Endothelial cell (in vitro differentiated cells): Measurements from ENCODE around the gene NFE2L2. TPM values are rescaled to one million over a fixed set of nuclear protein-coding genes. Genes with fewer than 3 reads are reported as not detected.
A peak's percentile ranks its signal among the peaks of the same experiment; 100 is the strongest.

Experiments
- DNase-seq: peaks from one replicate; pipeline ENCODE4 v3.0.0; 2021; ENCODE audit warnings: low spot score
- H3K27ac Mint-ChIP-seq: one replicate; pipeline ENCODE4 v1.8.0; 2021; ENCODE audit warnings: mixed read lengths, inconsistent platforms; ENCODE audit not compliant: unreplicated experiment
- H3K27me3 Mint-ChIP-seq: one replicate; pipeline ENCODE4 v1.8.0; 2021; ENCODE audit warnings: mild to moderate bottlenecking, moderate library complexity, mixed read lengths, inconsistent platforms; ENCODE audit not compliant: unreplicated experiment
- H3K36me3 Mint-ChIP-seq: one replicate; pipeline ENCODE4 v1.8.0; 2021; ENCODE audit warnings: mild to moderate bottlenecking, low read depth, mixed read lengths, inconsistent platforms; ENCODE audit not compliant: unreplicated experiment
- H3K4me1 Mint-ChIP-seq: one replicate; pipeline ENCODE4 v1.8.0; 2021; ENCODE audit warnings: mild to moderate bottlenecking, mixed read lengths, inconsistent platforms; ENCODE audit not compliant: unreplicated experiment
- H3K4me3 Mint-ChIP-seq: one replicate; pipeline ENCODE4 v1.8.0; 2021; ENCODE audit warnings: mild to moderate bottlenecking, mixed read lengths, inconsistent platforms; ENCODE audit not compliant: unreplicated experiment
- H3K9me3 Mint-ChIP-seq: one replicate; pipeline ENCODE4 v1.8.0; 2021; ENCODE audit warnings: mixed read lengths, inconsistent platforms; ENCODE audit not compliant: unreplicated experiment
- total RNA-seq: library from RNA; stranded (reverse); fragmentation: NEBNext Ultra II Directional; extraction: Animal tissue kit (Norgen Biotek cat#: 25700); gene quantifications from one replicate; pipeline ENCODE4 v1.2.1, GENCODE V29; 2021; ENCODE audit not compliant: unreplicated experiment
- TF ChIP-seq, protein P1 (sequence below): fragments of 200-600 bp; sonication (generic); IDR thresholded peaks from one replicate; pipeline ENCODE4 v1.5.0; 2021; ENCODE audit warnings: antibody characterized with exemption; ENCODE audit not compliant: unreplicated experiment

NFE2L2 gene
- total RNA-seq, 1 donor from 2014 or later: 50.6 TPM

DNA sequence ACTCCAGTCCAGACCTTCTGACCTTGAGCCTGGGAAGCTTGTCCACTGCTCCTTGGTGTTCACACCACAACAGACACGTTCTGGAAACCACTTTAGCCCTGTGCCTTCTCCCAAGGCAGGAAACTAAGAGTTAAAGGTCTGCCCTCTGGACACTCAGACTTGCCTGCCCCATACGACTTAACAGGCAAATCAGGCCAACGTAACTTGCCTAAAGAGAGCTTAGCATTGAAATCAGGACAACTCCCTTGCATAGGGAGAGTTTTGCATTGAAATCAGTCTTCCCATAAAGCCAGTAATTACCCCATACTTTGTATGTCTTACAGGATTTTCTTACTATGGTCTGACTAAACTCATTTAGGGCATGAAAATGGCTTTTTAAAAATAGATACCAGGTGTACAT is 18.5 kb downstream of the NFE2L2 start:
- Mint-ChIP-seq H3K36me3 (no peaks in the 10 kb centered on the region), H3K27ac (no peak overlapping the region), H3K4me3 (no peak overlapping the region), H3K9me3 (no peaks in the 10 kb centered on the region), H3K27me3 (peaks cover 1% of the 10 kb centered on the region), H3K4me1 (peaks cover 36% of the 10 kb centered on the region)
- TF ChIP-seq, protein P1, sequence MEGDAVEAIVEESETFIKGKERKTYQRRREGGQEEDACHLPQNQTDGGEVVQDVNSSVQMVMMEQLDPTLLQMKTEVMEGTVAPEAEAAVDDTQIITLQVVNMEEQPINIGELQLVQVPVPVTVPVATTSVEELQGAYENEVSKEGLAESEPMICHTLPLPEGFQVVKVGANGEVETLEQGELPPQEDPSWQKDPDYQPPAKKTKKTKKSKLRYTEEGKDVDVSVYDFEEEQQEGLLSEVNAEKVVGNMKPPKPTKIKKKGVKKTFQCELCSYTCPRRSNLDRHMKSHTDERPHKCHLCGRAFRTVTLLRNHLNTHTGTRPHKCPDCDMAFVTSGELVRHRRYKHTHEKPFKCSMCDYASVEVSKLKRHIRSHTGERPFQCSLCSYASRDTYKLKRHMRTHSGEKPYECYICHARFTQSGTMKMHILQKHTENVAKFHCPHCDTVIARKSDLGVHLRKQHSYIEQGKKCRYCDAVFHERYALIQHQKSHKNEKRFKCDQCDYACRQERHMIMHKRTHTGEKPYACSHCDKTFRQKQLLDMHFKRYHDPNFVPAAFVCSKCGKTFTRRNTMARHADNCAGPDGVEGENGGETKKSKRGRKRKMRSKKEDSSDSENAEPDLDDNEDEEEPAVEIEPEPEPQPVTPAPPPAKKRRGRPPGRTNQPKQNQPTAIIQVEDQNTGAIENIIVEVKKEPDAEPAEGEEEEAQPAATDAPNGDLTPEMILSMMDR: no peak
- no peak for DNase-seq

GRCh38 chr2:177245010-177245422 is 19.5 kb downstream of the NFE2L2 start:
- TF ChIP-seq, protein P1: no peak
- peaks cover 40% of the 10 kb centered on the region for H3K4me1 Mint-ChIP-seq
- H3K36me3 Mint-ChIP-seq: no peaks in the 10 kb centered on the region
- peaks cover 1% of the 10 kb centered on the region for H3K27me3 Mint-ChIP-seq
- no peak for DNase-seq
- H3K9me3 Mint-ChIP-seq: no peaks in the 10 kb centered on the region
- no peak overlapping the region for H3K27ac Mint-ChIP-seq
- H3K4me3 Mint-ChIP-seq: no peak overlapping the region

DNA sequence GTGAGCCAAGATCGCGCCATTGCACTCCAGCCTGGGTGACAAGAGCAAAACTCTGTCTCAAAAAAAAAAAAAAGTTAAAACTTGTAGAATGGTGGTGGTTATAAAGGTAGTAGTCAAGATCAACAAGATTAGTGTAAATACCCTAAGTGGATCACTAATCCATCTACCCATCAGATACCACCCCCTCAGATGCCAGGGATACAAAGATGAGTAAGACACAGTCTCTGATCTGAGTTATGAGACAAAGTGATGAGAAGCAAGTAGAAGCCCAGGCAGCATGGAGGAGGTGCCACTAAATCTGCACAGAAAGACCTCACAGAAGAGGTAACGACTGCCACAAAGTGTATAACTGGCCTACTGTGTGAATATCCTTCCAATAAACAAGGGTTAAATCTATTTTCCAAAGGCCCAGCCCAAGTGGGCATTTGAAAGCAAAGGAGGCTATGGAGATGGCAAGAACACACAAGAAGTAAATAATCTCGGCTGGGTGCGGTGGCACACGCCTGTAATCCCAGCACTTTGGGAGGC is 20.2 kb downstream of the NFE2L2 start:
- no peaks in the 10 kb centered on the region for H3K9me3 Mint-ChIP-seq
- no peak overlapping the region for H3K4me3 Mint-ChIP-seq
- H3K4me1 Mint-ChIP-seq: peaks cover 42% of the 10 kb centered on the region
- peaks cover 1% of the 10 kb centered on the region for H3K27me3 Mint-ChIP-seq
- DNase-seq: no peak
- no peak overlapping the region for H3K27ac Mint-ChIP-seq
- TF ChIP-seq, protein P1: no peak
- H3K36me3 Mint-ChIP-seq: no peaks in the 10 kb centered on the region

DNA sequence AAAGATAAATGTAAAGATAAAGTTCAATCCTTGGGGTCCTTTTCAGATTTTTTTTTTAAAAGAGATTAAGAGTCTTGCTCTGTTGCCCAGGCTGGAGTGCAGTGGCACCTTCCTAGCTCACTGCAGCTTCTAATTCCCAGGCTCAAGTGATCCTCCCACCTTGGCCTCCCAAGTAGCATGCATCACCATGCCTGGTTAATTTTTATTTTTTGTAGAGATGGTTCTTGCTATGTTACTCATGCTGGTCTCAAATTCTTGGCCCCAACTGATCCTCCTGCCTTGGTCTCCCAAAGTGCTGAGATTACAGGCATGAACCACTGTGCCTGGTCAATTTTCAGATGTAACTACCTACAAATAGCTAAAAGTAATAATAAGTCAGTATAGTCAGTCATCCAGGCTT is 21.1 kb downstream of the NFE2L2 start:
- DNase-seq: no peak
- Mint-ChIP-seq H3K27me3 (peaks cover 1% of the 10 kb centered on the region), H3K9me3 (no peaks in the 10 kb centered on the region), H3K4me3 (no peak overlapping the region), H3K4me1 (peaks cover 50% of the 10 kb centered on the region), H3K36me3 (no peaks in the 10 kb centered on the region), H3K27ac (peak overlapping the region; percentile 36)
- TF ChIP-seq, protein P1: no peak

DNA sequence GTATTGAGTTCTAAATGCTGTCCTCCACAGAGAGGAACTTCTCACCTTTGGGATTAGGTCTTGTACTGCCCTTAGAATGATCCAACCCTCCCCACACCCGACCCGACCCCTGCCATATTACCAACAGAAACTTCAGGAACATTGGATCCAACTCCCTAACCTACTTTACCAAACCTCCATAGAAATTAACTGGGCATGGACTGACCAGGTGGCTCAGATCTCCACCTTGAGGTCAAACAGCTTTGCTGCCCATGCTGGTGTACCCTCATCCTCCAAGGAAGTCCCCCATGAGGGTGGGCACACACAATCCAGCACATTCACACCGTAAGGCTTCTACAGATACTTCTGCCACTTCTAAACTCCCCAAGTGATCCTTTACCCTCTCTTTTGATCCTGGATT is 21.5 kb downstream of the NFE2L2 start:
- Mint-ChIP-seq H3K4me1 (peaks cover 54% of the 10 kb centered on the region), H3K27me3 (peaks cover 1% of the 10 kb centered on the region), H3K9me3 (no peaks in the 10 kb centered on the region), H3K4me3 (no peak overlapping the region), H3K36me3 (no peaks in the 10 kb centered on the region), H3K27ac (peak overlapping the region; percentile 11)
- TF ChIP-seq, protein P1: no peak
- DNase-seq: no peak
